HL-60 (cell line): ENCODE data around the gene AGBL3.

Source experiments
- DNase-seq, 2 experiments: peaks; one replicate each; pipeline ENCODE4 v3.0.0-alpha.2; 2010 to 2020; ENCODE audit warnings: low read depth in 1 of 2, low spot score in 1 of 2
- H3K27ac ChIP-seq: fragments of 250-450 bp; sonication (Bioruptor Pico); replicated peaks from 2 replicates; pipeline ENCODE4 v1.5.1; 2020; ENCODE audit warnings: mild to moderate bottlenecking, moderate library complexity
- H3K27me3 ChIP-seq: fragments of 250-450 bp; sonication (Bioruptor Pico); 2 replicates; pipeline ENCODE4 v1.5.1; 2021; ENCODE audit warnings: mild to moderate bottlenecking, moderate library complexity; ENCODE audit not compliant: insufficient read depth, poor library complexity, severe bottlenecking
- H3K4me3 ChIP-seq: replicated peaks from 2 replicates; pipeline ENCODE4 v1.5.1; 2011; ENCODE audit warnings: mild to moderate bottlenecking, control low read depth, low read length; ENCODE audit not compliant: insufficient read depth
- GABPA ChIP-seq: IDR thresholded peaks from 2 replicates; pipeline ENCODE4 v1.6.1; 2012; ENCODE audit warnings: low read depth
- POLR2AphosphoS5 ChIP-seq: IDR thresholded peaks from 2 replicates; pipeline ENCODE4 v1.6.1; 2012; ENCODE audit warnings: low read depth
- REST ChIP-seq: IDR thresholded peaks from 2 replicates; pipeline ENCODE4 v1.6.1; 2012; ENCODE audit warnings: low read depth; ENCODE audit not compliant: insufficient replicate concordance
- SPI1 ChIP-seq: IDR thresholded peaks from 2 replicates; pipeline ENCODE4 v1.6.1; 2012; ENCODE audit warnings: low read depth, mild to moderate bottlenecking, borderline replicate concordance
- TF ChIP-seq, protein P1 (sequence below): IDR thresholded peaks from one replicate; pipeline ENCODE4 v1.5.1; 2011; ENCODE audit warnings: low read length, control low read depth, inconsistent platforms; ENCODE audit not compliant: insufficient read depth

The AGBL3 gene

GRCh38 chr7:134995239-134996096, 9.2 kb downstream of the AGBL3 start:
- Histone ChIP-seq H3K27me3 (no peaks in the 10 kb centered on the region), H3K27ac (no peak overlapping the region), H3K4me3 (no peak overlapping the region)
- TF ChIP-seq, protein P1, sequence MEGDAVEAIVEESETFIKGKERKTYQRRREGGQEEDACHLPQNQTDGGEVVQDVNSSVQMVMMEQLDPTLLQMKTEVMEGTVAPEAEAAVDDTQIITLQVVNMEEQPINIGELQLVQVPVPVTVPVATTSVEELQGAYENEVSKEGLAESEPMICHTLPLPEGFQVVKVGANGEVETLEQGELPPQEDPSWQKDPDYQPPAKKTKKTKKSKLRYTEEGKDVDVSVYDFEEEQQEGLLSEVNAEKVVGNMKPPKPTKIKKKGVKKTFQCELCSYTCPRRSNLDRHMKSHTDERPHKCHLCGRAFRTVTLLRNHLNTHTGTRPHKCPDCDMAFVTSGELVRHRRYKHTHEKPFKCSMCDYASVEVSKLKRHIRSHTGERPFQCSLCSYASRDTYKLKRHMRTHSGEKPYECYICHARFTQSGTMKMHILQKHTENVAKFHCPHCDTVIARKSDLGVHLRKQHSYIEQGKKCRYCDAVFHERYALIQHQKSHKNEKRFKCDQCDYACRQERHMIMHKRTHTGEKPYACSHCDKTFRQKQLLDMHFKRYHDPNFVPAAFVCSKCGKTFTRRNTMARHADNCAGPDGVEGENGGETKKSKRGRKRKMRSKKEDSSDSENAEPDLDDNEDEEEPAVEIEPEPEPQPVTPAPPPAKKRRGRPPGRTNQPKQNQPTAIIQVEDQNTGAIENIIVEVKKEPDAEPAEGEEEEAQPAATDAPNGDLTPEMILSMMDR: no peak
- no peak for TF ChIP-seq SPI1
- DNase-seq: no peak

GRCh38 chr7:134996097-134996550, 9.8 kb downstream of the AGBL3 start:
- H3K27ac ChIP-seq: no peak overlapping the region
- TF ChIP-seq, protein P1: no peak
- H3K4me3 ChIP-seq: no peak overlapping the region
- DNase-seq: no peak
- H3K27me3 ChIP-seq: no peaks in the 10 kb centered on the region

- DNase-seq: no peak
- TF ChIP-seq POLR2AphosphoS5: no peak
- no peak for TF ChIP-seq GABPA
- TF ChIP-seq REST: no peak
- TF ChIP-seq SPI1: no peak
- TF ChIP-seq, protein P1: no peak
- H3K27me3 ChIP-seq: no peaks in the 10 kb centered on the region
- H3K4me3 ChIP-seq: no peak overlapping the region
- no peak overlapping the region for H3K27ac ChIP-seq
These were observed 11.0 kb downstream of the AGBL3 start for GRCh38 chr7:134997214-134997885.

- no peak for TF ChIP-seq SPI1
- TF ChIP-seq POLR2AphosphoS5: no peak
- TF ChIP-seq, protein P1: no peak
- TF ChIP-seq REST: no peak
- no peak for TF ChIP-seq GABPA
- Histone ChIP-seq H3K4me3 (no peak overlapping the region), H3K27me3 (no peaks in the 10 kb centered on the region), H3K27ac (no peak overlapping the region)
- no peak for DNase-seq
These were observed 12.8 kb downstream of the AGBL3 start for GRCh38 chr7:134999136-134999535.
